VCaP (cell line): ENCODE data around the gene ZFP62.
A peak's percentile ranks its signal among the peaks of the same experiment; 100 is the strongest.
"Not testable (repeated sequence)": the region's sequence is repeated elsewhere in the genome, so short reads cannot be mapped to it uniquely, and the experiment has no call there.

Experiments used
- H3K27ac ChIP-seq: fragments of 450-650 bp; 2 replicates; pipeline ENCODE4 v1.5.1; 2017
- CTCF ChIP-seq: fragments of 450-650 bp; conservative IDR thresholded peaks from 2 replicates; pipeline ENCODE4 v1.5.1; 2017; ENCODE audit warnings: mild to moderate bottlenecking, moderate library complexity

The ZFP62 gene

GRCh38 chr5:180832638-180833068 is 28.4 kb downstream of the ZFP62 start:
- no peak for TF ChIP-seq CTCF
- H3K27ac ChIP-seq = no peak overlapping the region

- peak overlapping the region; percentile 74 for H3K27ac ChIP-seq
- peak; percentile 17; the same call in 1 of the 2 replicates for TF ChIP-seq CTCF
Measured at GRCh38 chr5:180831139-180832093, 29.7 kb downstream of the ZFP62 start.

- no peak for TF ChIP-seq CTCF
- H3K27ac ChIP-seq = peak overlapping the region; percentile 74
Measured at GRCh38 chr5:180830253-180831138, 30.6 kb downstream of the ZFP62 start.

- no peak overlapping the region for H3K27ac ChIP-seq
- no peak for TF ChIP-seq CTCF
Measured at GRCh38 chr5:180829726-180830125, 31.4 kb downstream of the ZFP62 start.

- H3K27ac ChIP-seq = not testable (repeated sequence)
Measured at GRCh38 chr5:180828756-180829531, 32.1 kb downstream of the ZFP62 start.

- H3K27ac ChIP-seq = not testable (repeated sequence)
Measured at GRCh38 chr5:180827374-180827773, 33.7 kb downstream of the ZFP62 start.

- no peak for TF ChIP-seq CTCF
- H3K27ac ChIP-seq = peak overlapping the region; percentile 42
Measured at GRCh38 chr5:180825768-180826525, 35.1 kb downstream of the ZFP62 start.
